HepG2 (cell line): ENCODE results near the gene PRKACG. TPM values are rescaled to one million over a fixed set of nuclear protein-coding genes. Genes with fewer than 3 reads are reported as not detected.
A peak's percentile ranks its signal among the peaks of the same experiment; 100 is the strongest.

ENCODE experiments used
- ATAC-seq: fragments of 200-7000 bp; cut with Tn5 transposase; 3 replicates; pipeline ENCODE4 v1.9.1; 2020; ENCODE audit warnings: mild to moderate bottlenecking, moderate library complexity
- BruUV-seq: library from RNA; stranded (reverse); fragments of 400-500 nt; replicated peaks from 2 replicates; lab custom pipeline; 2021; lab: Mats Ljungman, UMichigan
- CTCF ChIA-PET: fragments of 300-600 bp; formaldehyde crosslinking; extraction: SDS; loops from one replicate; lab custom pipeline; 2021; ENCODE audit warnings: low total read pairs, inconsistent platforms, low intra/inter-chr PET ratio; lab: Yijun Ruan, JAX
- POLR2A ChIA-PET: fragments of 350-600 bp; sonication (Branson Sonifier 250); formaldehyde crosslinking; loops from one replicate; lab custom pipeline; 2020; ENCODE audit warnings: antibody characterized with exemption, inconsistent platforms; lab: Yijun Ruan, JAX
- DNase-seq: peaks from one replicate; pipeline ENCODE4 v3.0.0-alpha.2; 2015; ENCODE audit warnings: low spot score
- FAIRE-seq: peaks from 3 replicates; lab custom pipeline; 2011; peaks lifted over from hg19 to GRCh38; lab: Jason Lieb, UNC
- H2AFZ ChIP-seq: one replicate; pipeline ENCODE4 v1.6.1; 2011; ENCODE audit warnings: low read length, inconsistent platforms
- H3K27ac ChIP-seq: fragments of 300-600 bp; 3 replicates; pipeline ENCODE4 v1.8.0; 2011; ENCODE audit warnings: mixed run types, mild to moderate bottlenecking, mixed read lengths, low read length, inconsistent platforms; ENCODE audit not compliant: insufficient read depth; ENCODE audit errors: extremely low read length
- H3K27me3 ChIP-seq, 2 experiments: fragments of 200-600 bp in 1 of 2; 2 replicates in 1 of 2; 3 replicates in 1 of 2; pipeline versions ENCODE4 v1.6.0 to v1.8.0; 2011; ENCODE audit warnings: low read length in 2 of 2, mild to moderate bottlenecking in 2 of 2, moderate library complexity in 2 of 2, inconsistent platforms in 1 of 2; ENCODE audit not compliant: insufficient read depth in 2 of 2, control insufficient read depth in 1 of 2
- H3K36me3 ChIP-seq, 2 experiments: fragments of 200-600 bp in 1 of 2; replicated peaks in 1 of 2; 2 replicates in 1 of 2; 3 replicates in 1 of 2; pipeline versions ENCODE4 v1.5.1 to v1.8.0; 2011; ENCODE audit warnings: low read length in 2 of 2, inconsistent platforms in 1 of 2; ENCODE audit not compliant: insufficient read depth in 2 of 2, control insufficient read depth in 1 of 2
- H3K4me1 ChIP-seq: 2 replicates; pipeline ENCODE4 v1.5.1; 2012; ENCODE audit warnings: low read length, inconsistent platforms; ENCODE audit not compliant: insufficient read depth
- H3K4me2 ChIP-seq: 2 replicates; pipeline ENCODE4 v1.6.0; 2011; ENCODE audit warnings: low read depth, low read length, inconsistent platforms
- H3K4me3 ChIP-seq, 3 experiments: fragments of 200-600 bp in 1 of 3; sonication (generic), shearing (Covaris generic) in 1 of 3; replicated peaks in 1 of 3; 2 replicates each; pipeline ENCODE4 v1.5.1; 2011 to 2016; ENCODE audit warnings: low read length in 3 of 3, inconsistent platforms in 2 of 3, low read depth in 2 of 3, mild to moderate bottlenecking in 2 of 3, control low read depth in 1 of 3, mixed read lengths in 1 of 3; ENCODE audit not compliant: insufficient read depth in 1 of 3
- H3K79me2 ChIP-seq: one replicate; pipeline ENCODE4 v1.6.1; 2011; ENCODE audit warnings: low read length, inconsistent platforms; ENCODE audit not compliant: insufficient read depth
- H3K9ac ChIP-seq: 2 replicates; pipeline ENCODE4 v1.6.0; 2011; ENCODE audit warnings: mild to moderate bottlenecking, low read depth, low read length, inconsistent platforms; ENCODE audit not compliant: insufficient read depth
- H3K9me3 ChIP-seq: 2 replicates; pipeline ENCODE4 v1.5.1; 2012; ENCODE audit warnings: mild to moderate bottlenecking, low read length
- H4K20me1 ChIP-seq: 2 replicates; pipeline ENCODE4 v1.6.0; 2011; ENCODE audit warnings: inconsistent platforms, mild to moderate bottlenecking, low read length, moderate library complexity; ENCODE audit not compliant: insufficient read depth
- CAMTA2 ChIP-seq: sonication (generic); formaldehyde crosslinking; IDR thresholded peaks from 2 replicates; pipeline ENCODE4 v1.4.0; 2020; ENCODE audit warnings: mild to moderate bottlenecking, missing genetic modification reagents, borderline replicate concordance
- HDAC6 ChIP-seq: fragments of 200-600 bp; sonication (generic); IDR thresholded peaks from 2 replicates; pipeline ENCODE4 v1.7.0; 2017; ENCODE audit warnings: mild to moderate bottlenecking, antibody characterized with exemption, low read length, low read depth
- TAF15 ChIP-seq: fragments of 200-400 bp; formaldehyde crosslinking; IDR thresholded peaks from one replicate; pipeline ENCODE4 v1.6.1; 2018; ENCODE audit warnings: mild to moderate bottlenecking, low read depth, low read length; ENCODE audit not compliant: poor library complexity, severe bottlenecking
- WGBS: methylation state at CpG from one replicate; pipeline ENCODE4 v1.1.6; 2017; ENCODE audit warnings: low lambda C conversion rate; 5-methylcytosine and 5-hydroxymethylcytosine counted together
- in situ Hi-C: cut with HindIII; loops from 2 replicates; pipeline ENCODE4 v1.10.0; 2017; ENCODE audit warnings: low pct_unique_long_range_greater_than_20kb; ENCODE audit not compliant: extremely low pct_ligation_motif_present
- intact Hi-C: fragments of 100-400 bp; cut with micrococcal nuclease; formaldehyde crosslinking; loops from one replicate; pipeline ENCODE4 v1.10.0; 2022; ENCODE audit not compliant: unreplicated experiment
- polyA plus RNA-seq, 8 experiments: library from polyadenylated mRNA; depleted of rRNA in 3 of 8; stranded (reverse) in 7 of 8; unstranded in 1 of 8; fragments of >200 nt; fragmentation: Illumina TruSeq in 4 of 8; extraction: Trizol in 4 of 8; gene quantifications; 2 replicates each; pipeline versions ENCODE4 v1.2.1 to v1.2.3, GENCODE V29; 2011 to 2016; ENCODE audit warnings: low read depth in 4 of 8, missing spikeins in 1 of 8, mixed read lengths in 1 of 8; ENCODE audit not compliant: insufficient read depth in 1 of 8
- total RNA-seq, 5 experiments: library from RNA; depleted of rRNA; stranded (reverse); fragments of >200 nt; fragmentation: Illumina TruSeq; extraction: Trizol; gene quantifications; 2 replicates each; pipeline ENCODE4 v1.2.3, GENCODE V29; 2016; ENCODE audit warnings: low read depth in 1 of 5
- TF ChIP-seq, protein P1 (sequence below): sonication (generic); formaldehyde crosslinking; IDR thresholded peaks from 2 replicates; pipeline ENCODE4 v1.4.0; 2020; ENCODE audit warnings: missing genetic modification reagents, borderline replicate concordance
- TF ChIP-seq, protein P2 (sequence below): sonication (generic); formaldehyde crosslinking; IDR thresholded peaks from 2 replicates; pipeline ENCODE4 v1.5.0; 2020; ENCODE audit warnings: mild to moderate bottlenecking, missing genetic modification reagents

The PRKACG gene
- total and polyA plus RNA-seq, 2 of the 13 experiments (the other 11 are each of a cell fraction or from before 2014, with no cell fraction given): not detected

DNA sequence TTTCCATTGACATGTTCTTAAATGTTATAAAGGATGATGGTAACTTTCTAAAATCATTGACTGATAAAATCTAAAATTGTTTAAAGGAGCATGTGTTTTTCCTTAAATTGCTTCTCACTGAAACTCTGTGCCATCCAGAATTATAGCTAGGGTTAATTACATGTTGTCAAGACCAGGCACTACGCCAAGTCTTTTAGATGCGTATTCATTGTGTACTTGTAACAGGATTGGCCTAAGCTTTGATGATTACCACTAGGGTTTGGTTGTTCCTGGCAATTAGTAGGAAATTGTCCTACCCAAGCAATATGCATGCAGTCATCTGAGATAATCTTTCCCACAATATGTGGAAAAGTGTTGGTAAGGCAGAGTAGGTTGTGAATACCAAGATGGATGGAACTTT, 43.8 kb downstream of the PRKACG start:
- BruUV-seq: no TSS peak
- Histone ChIP-seq H3K4me3 (no peak overlapping the region), H3K36me3 (no peaks in the 10 kb centered on the region), H3K27me3 (no peaks in the 10 kb centered on the region), H3K79me2 (no peaks in the 10 kb centered on the region), H3K9me3 (no peaks in the 10 kb centered on the region), H3K9ac (peak overlapping the region; percentile 10; the same call in 1 of the 2 replicates), H3K4me1 (peaks cover 69% of the 10 kb centered on the region), H4K20me1 (no peaks in the 10 kb centered on the region), H3K4me2 (no peak overlapping the region), H2AFZ (no peak overlapping the region), H3K27ac (peak overlapping the region; percentile 50)
- intact Hi-C loops: no loop called here
- CTCF ChIA-PET: no interaction called here
- no peak for TF ChIP-seq CAMTA2 (CRISPR knock-in tag)
- TF ChIP-seq, protein P1, sequence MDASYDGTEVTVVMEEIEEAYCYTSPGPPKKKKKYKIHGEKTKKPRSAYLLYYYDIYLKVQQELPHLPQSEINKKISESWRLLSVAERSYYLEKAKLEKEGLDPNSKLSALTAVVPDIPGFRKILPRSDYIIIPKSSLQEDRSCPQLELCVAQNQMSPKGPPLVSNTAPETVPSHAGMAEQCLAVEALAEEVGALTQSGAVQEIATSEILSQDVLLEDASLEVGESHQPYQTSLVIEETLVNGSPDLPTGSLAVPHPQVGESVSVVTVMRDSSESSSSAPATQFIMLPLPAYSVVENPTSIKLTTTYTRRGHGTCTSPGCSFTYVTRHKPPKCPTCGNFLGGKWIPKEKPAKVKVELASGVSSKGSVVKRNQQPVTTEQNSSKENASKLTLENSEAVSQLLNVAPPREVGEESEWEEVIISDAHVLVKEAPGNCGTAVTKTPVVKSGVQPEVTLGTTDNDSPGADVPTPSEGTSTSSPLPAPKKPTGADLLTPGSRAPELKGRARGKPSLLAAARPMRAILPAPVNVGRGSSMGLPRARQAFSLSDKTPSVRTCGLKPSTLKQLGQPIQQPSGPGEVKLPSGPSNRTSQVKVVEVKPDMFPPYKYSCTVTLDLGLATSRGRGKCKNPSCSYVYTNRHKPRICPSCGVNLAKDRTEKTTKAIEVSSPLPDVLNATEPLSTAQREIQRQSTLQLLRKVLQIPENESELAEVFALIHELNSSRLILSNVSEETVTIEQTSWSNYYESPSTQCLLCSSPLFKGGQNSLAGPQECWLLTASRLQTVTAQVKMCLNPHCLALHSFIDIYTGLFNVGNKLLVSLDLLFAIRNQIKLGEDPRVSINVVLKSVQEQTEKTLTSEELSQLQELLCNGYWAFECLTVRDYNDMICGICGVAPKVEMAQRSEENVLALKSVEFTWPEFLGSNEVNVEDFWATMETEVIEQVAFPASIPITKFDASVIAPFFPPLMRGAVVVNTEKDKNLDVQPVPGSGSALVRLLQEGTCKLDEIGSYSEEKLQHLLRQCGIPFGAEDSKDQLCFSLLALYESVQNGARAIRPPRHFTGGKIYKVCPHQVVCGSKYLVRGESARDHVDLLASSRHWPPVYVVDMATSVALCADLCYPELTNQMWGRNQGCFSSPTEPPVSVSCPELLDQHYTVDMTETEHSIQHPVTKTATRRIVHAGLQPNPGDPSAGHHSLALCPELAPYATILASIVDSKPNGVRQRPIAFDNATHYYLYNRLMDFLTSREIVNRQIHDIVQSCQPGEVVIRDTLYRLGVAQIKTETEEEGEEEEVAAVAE (CRISPR knock-in tag): 0 out of 2 replicates have a peak, but pooled peaks have one; percentile 36
- TF ChIP-seq, protein P2, sequence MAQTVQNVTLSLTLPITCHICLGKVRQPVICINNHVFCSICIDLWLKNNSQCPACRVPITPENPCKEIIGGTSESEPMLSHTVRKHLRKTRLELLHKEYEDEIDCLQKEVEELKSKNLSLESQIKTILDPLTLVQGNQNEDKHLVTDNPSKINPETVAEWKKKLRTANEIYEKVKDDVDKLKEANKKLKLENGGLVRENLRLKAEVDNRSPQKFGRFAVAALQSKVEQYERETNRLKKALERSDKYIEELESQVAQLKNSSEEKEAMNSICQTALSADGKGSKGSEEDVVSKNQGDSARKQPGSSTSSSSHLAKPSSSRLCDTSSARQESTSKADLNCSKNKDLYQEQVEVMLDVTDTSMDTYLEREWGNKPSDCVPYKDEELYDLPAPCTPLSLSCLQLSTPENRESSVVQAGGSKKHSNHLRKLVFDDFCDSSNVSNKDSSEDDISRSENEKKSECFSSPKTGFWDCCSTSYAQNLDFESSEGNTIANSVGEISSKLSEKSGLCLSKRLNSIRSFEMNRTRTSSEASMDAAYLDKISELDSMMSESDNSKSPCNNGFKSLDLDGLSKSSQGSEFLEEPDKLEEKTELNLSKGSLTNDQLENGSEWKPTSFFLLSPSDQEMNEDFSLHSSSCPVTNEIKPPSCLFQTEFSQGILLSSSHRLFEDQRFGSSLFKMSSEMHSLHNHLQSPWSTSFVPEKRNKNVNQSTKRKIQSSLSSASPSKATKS: no peak
- TF ChIP-seq HDAC6: no peak
- TF ChIP-seq TAF15: no peak
- FAIRE-seq (no peak), DNase-seq (no peak), ATAC-seq (no peak)
- in situ Hi-C loops: no loop called here
- POLR2A ChIA-PET: interaction anchor here (0.8 kb wide), 1 partner anchor 230 kb away, joined by 3 read pairs; no protein-coding TSS in a partner anchor
- WGBS: 100% methylated on average over 2 of the region's 2 CpGs
